NCI-H1436 treated with DMSO at 0.1 percent for 48 hours (cell line): ENCODE results near the gene CALHM6.

Experiments used
- DNase-seq: peaks from one replicate; lab custom pipeline; 2025; lab: John Stamatoyannopoulos, UW

CALHM6 gene

DNA sequence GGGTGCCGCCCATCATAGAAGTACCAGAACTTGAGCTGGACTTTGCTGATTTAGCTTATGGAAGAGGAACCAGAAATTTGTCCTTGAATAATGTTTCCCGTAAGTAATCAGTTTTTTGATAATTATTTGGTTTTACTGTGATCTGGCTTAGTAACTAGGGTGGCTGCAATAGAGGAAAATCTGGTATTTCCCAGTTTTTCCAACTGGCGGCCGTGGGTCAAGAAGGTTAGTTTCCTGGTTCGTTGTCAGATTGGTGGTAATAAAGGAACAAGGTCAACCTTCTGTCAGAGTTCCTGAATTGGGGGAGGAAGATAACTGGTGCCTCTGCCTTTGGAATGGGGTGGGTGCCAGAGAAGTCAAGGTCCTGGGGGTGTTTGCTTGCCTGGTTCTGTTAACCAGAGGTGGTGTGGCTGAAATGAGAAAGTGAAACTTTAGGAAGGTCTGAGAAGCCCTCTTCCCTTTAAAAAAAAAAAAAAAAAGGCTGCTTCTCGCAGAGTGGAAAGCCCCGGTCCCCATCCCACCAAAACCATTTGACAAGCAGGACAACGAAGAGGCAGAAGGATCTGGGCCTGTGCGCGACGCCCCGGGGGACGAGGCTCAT, at the start of gene CALHM6:
CALHM6 (plus strand) TSS at position 45 of the 601 bp plus-strand sequence; CDS start at position 600, 555 bp downstream.
- no peak for DNase-seq

DNA sequence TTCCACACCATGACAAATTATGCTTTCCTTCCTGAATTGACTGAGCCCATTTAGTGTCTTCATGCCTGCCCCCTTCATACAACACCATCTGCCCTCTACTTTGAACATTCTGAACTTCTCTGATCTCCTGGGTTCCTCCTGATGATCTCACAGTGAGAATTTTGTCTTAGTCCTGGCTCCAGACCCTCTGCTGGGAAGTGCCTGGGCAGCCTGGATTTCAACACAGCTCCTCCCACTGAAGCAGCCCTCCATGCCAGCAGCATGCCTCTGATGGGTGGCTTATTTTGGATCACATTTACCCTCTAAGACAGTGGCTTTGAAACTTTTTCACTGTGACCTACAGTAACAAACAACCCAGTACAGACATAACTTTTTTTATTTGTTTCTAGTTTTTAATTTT, 48.9 kb upstream of the CALHM6 start:
- DNase-seq = no peak

DNA sequence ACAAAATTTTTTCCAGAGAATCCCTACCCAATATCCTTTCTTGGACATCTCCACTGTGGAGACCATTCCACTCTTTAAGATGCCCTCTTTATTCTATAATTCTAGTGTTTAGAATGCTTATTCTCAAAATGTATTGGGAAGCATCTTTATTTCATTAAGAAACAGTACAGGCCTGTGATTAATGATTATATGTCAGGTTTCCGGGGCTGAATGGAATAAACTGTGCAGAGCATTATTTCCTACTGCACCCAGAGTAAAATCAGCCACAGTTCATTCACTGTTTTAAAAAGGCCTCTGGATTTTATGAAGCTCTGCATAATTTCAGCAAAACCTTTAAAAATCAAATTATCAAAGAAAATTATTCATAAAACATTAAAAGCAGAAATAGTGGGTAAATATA, 47.8 kb upstream of the CALHM6 start:
- DNase-seq = no peak

DNA sequence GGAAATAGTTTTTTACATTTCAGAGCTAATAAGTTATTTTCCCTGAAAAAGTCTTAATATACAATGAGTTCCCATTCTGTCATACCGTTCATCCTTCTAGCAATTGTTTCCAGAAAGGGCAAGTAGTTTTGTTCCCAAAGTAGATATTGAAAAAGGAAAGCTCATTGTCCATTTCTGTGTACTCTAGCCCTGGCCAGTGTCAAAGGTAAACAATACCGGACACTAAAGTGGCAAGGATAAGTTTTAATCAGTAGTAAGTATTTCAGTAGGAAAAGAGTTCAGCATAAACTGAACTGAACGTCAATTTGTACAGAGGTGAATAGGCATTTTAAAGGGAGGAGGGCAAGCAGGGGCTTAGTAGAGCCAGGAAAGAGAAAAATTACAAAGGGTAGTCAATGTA, 43.5 kb upstream of the CALHM6 start:
- no peak for DNase-seq

DNA sequence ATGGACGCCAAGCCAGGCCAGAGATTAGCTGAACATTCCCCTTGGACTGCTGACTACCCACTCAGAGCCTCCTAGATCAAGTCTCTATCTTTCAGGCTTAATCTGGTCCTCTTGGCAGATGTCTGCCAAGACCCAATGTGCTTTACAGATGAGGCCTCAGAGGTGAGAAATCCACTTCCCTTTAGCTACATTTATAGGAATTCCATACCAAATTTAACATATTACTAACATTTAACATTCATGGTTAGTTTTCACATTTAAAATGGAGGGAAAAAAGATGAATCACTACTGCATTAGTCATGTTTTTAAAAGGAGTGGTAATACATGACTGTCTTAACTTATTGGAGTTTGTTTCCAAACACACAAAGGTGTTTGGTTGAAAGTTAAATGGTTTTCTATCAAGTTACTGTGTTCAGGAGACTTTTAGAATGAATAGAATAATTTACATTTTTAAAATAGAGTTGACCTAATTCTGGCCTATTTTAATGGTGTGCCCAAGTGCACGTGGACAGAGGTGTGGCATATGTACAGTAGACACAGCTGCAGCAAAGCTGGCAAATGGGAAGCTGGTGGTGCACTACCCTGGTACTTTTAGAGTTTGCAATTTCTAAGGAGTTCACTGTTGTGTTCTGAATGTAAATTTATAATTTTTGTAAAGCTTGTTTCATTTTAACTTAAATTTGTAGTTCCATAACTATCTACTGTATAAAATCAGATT, 41.9 kb upstream of the CALHM6 start:
- no peak for DNase-seq

DNA sequence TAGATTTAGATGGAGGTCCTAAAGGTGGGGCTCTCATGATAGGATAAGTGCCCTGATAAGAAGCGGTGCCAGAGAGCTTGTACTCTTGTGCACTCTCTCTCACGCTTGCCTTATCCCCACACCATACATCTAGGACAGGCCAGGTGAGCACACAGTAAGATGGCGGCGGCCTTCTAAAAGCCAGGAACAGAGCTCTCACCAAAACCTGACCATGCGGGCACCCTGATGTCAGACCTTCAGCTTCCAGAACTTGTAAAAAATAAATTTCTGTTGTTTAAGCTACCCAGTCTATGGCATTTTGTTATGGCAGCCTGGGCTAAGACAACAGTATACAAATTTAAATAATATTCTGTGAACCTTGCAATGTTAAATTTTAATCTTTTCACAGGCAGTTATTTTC, 40.8 kb upstream of the CALHM6 start:
- no peak for DNase-seq

DNA sequence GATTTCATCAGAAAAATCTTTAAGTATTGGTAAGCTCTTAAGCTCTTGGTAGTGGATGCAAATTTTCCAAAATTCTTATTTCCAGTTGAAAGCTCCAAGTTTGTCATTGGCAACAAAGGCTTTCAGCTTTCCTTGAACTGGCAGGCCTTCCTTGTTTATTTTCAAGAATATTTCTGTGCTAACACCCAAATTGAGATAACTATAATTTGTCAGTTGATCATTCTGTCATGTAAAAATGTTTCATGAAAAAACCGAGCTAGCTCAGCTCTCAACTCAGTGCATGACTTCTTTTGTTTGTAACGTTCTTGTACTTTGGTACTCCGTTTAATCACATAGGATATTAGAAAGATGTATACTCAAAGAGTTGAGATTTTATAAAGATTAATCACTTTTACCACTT, 38.9 kb upstream of the CALHM6 start:
- DNase-seq = no peak

DNA sequence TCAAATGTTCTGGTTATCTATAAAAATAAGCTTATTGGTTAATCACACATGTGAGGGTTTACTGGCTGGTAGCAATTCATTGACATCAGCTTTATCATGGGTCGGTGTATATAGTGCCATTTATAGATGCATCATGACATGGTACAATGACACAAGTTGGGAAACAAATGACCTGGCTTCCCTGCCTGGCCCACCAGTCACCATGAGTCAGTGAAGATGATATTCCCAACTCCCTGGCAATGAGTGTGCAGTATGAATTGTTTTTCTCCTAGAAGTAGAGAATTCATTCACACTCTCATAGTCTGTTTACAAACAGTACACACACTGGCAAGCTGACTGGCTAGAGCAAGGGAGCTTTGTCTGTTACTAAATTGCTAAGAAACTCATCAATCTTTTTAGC, 37.2 kb upstream of the CALHM6 start:
- no peak for DNase-seq

DNA sequence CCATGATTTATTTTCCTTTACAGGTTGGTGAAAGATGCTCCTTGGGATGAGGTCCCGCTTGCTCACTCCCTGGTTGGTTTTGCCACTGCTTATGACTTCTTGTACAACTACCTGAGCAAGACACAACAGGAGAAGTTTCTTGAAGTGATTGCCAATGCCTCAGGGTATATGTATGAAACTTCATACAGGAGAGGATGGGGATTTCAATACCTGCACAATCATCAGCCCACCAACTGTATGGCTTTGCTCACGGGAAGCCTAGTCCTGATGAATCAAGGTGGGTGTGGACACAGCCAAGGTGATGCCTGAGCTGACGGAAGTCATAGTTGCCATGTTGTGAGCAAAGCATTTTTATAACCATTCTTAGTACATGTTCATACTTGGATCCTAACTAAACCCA, 34.6 kb upstream of the CALHM6 start:
- no peak for DNase-seq

DNA sequence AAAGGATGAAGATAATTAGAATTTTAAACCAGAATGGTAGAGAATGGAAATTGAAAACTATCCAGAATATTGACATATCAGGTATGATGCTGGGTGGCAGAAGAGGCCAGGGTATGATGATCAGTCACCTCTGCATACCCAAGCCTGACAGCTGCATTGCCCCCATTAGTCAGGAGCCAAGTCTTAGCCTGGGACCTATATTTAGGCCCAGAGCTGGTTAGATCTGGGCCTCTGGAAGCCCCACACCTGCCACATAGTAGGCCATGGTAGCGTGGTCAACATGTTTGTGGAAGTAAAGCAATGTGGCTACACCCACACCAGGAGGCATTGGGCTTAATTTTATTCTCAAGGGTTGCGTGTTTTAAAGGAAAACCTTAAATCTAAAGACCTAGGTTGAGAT, 32.1 kb upstream of the CALHM6 start:
- no peak for DNase-seq

DNA sequence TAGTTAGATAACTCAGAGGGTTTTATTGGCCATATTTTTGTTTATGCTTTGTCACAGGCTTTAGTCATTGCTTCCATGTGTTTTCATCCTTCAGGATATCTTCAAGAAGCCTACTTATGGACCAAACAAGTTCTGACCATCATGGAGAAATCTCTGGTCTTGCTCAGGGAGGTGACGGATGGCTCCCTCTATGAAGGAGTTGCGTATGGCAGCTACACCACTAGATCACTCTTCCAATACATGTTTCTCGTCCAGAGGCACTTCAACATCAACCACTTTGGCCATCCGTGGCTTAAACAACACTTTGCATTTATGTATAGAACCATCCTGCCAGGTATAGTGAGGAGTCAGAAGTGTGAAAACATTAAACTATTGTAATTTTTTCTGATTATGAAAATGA, 30.3 kb upstream of the CALHM6 start:
- no peak for DNase-seq

DNA sequence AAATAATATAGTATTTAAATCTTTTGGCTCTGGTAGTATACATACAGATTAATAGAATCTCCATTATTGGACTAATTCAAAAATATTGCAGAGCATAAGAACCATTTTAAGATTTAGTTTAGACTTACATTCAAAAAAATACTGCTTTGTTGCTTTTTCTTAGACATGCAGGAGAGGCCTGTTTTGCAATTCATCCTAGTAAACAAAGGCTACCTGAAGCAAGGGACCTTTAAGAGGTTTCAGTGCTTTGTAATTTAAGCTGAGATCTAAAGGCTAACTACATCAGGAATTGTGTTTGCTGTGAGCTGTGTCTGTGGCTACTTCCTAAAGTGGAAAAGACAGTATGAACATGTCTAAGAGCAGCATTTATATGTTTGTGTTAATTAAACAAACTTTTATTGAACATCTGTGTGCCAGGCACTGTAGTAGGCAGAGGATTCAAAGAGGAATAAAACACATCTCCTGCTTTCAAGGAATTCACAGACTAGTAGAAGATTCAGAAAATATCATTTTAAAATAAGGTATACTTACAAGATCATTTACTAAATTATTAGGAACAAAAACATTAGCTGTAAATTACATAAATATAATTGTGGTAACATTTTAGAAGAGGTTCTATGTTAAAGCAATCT, 29.1 kb upstream of the CALHM6 start:
- DNase-seq = no peak

DNA sequence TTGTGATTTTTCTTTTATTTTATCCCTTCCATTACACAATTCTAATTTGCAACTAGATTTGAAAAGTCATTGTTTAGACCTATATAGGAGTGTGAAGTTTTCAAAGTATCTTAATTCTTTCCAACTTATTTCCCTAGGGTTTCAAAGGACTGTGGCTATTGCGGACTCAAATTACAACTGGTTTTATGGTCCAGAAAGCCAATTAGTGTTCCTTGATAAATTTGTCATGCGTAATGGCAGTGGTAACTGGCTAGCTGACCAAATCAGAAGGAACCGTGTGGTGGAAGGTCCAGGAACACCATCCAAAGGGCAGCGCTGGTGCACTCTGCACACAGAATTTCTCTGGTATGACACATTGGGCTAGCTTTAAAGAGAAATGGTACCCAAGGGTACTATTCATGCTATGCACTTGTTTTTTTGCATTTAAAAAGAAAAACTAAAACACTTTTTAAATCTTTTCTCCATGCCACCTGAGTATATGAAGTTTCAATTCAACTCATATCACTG, 27.9 kb upstream of the CALHM6 start:
- DNase-seq = no peak

DNA sequence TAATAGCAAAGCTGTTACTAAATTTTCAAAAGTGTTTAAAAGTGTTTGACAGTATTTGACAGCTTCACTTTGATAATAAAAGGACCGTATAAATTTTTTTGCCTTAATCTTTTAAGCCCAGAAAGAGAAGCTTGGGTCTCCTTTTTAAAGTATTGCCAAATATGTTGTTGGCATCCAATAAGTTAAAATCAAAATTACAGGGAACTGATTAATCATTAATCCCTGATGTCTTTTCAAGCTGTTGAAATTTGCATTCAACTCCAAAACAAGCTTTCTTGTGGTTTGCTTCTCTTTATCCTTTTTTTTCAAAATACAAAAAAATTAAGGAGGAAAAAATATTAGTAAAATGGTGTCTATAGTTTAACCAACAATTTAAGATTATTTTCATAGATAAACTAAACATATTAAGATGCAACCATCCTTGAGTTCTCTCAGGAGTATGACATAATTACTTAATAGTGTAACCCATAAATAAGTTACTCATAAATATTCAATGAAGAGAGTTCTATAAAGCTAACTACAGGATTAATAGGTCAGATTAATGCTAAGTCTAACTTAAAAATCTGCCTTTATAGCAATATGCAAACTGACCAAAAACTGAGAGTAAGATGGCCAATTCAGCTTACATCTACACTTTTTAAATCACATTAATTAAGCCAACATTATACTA, 27.0 kb upstream of the CALHM6 start:
- no peak for DNase-seq

DNA sequence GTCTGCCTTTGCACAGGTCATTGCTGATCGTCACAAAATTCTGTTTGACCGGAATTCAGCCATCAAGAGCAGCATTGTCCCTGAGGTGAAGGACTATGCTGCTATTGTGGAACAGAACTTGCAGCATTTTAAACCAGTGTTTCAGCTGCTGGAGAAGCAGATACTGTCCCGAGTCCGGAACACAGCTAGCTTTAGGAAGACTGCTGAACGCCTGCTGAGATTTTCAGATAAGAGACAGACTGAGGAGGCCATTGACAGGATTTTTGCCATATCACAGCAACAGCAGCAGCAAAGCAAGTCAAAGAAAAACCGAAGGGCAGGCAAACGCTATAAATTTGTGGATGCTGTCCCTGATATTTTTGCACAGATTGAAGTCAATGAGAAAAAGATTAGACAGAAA, 24.6 kb upstream of the CALHM6 start:
- no peak for DNase-seq

DNA sequence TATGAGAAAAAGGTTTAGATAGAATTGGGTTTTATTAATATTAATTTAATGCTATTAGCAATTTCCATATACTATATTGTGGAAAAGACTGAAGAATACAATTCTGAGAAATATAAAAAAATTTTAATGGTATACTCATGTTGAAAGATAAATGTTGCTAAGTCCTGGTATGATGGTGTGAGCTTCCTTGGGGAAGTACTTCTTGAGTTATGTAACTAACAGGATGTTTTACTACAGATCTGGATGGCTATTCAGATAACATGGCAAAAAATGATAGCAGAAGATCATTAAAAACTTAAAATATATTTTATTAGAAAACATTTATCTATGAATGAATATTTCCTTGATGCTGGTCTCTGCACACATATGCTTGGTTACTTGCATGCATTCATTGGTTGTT, 23.5 kb upstream of the CALHM6 start:
- DNase-seq = no peak

DNA sequence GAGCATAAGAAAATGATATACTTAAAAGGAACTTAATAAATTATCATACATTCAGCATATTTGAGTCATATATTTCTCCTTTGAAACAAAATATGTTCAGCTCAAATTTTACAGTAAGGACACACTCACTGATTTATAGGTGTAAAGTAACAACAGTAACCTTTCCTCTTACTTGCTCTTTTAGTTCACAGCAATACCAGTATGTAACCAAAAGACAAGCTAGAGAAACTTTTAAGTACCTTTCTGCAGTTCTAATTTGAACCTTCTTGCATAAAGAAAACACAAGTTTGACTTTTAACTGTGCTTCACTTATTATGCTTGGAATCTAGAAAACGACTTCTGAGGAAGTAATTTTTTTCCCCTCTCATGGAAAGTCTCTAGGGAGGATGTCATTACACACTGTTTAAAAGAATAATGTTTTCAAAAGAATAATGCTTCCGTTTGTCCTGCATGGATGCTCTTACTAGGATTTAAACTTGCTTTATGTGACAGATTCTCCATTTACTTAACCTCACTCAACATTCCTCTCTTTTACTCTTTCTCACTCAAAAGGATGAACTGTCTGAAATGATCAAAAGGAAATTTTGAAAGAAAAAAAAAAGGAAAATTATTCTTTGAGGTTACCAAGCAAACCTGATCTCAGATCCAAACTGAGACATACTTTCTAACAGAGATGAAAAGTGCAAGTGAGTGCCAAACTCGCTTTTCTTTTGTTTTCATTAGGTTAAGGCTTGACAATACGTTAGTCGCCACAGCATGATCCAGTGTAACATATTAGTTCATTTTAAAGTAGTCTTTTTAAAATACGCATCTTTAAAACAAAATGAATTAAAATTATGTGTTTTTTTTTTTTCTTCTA, 22.4 kb upstream of the CALHM6 start:
- DNase-seq = no peak

DNA sequence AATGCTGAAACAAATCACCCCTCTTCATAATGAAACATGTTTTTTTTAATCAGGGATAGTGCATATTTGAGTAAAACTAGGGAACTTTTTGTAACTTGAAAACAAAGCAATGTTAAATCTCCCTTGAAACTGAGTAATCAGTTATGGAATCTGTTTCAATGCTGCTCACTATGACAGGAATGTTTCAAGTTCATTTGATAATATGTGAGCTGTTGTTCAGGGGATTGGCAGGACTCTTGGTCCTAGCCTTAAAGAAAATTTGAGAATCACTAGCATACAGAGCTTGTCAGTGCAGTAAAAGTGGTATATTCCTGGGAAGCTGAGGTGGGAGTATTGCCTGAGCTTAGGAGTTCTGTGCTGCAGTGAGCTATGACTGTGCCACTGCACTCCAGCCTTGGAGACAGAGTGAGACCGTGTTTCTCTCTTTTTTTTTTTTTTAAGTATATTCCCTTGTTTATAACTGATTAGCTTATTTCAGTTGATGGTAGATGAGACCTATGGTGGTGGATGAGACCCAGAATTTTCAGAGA, 21.6 kb upstream of the CALHM6 start:
- DNase-seq = no peak

DNA sequence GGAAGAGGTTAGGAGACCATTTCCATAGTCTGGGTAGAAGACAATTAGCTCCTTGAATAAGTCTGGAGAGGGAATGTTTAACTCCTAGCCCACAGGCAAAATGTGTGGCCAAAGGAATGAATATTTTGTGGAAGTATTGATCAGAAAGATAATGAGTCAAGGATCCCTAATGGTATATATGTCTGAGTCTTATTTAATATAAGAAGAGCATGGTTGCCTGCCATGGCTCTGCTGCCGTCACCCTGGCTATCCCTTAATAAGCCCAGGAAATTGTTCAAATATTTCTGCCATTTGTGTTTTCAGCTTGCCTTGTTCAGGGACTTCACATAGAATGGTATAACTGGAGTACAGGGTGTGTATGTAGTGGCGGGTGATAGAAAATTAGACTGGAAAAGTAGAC, 18.1 kb upstream of the CALHM6 start:
- DNase-seq = no peak

DNA sequence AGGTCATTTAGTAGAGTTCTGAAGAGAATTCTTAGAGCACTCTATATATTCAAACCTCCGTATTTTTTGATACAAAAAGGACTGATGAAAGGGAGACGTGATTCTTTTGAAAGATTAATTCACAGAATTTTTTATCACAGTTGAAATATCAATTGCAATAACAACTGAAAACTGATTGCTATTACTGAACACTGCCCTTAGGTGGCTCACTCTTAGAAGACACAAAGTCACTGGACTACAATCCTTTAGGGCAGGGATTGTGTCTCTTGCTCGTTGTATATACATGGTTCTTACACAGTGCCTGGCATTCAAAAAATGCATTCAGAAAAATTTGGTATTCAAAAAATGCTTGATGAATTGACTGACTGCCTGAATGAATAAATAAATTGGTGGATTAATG, 17.1 kb upstream of the CALHM6 start:
- no peak for DNase-seq

DNA sequence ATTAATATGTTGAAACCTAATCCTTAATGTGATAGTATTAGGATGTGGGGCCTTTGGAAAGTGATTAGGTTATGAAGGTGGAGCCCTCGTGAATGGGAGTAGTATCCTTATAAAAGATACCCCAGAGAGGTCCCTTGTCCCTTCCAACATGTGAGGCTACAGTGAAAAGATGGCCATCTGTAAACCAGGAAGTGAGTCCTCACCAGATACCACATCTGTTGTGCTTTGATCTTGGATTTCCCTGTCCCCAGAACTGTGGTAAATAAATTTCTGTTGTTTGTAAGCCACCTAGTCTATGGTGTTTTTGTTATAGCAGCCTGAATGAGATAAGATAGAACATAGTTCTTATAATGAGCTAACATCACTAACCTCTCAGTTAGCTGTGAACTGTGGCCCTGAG, 16.6 kb upstream of the CALHM6 start:
- no peak for DNase-seq

DNA sequence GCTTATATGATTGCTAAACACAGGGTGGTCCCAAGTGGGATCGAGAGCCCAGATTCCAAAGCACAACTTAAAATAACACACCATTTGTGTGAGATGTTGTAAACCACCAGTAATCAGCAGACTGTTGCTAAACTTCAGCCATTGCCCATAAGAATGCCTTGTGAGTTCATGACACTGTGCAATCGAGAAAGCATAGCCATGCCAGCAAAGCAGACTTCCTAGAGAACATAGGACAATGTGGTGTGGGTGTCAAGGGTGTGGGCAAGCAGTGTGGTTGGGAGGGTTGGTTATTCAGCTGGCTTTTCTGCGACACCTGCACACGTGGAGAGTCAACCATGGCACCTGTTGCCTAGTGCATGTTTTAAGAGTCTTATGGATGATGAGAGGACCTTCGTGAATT, 16.1 kb upstream of the CALHM6 start:
- no peak for DNase-seq
